Islet of Langerhans (tissue), 1 donor: ENCODE data around the gene KLF13.

ENCODE experiments used
- FAIRE-seq: peaks from one replicate; lab custom pipeline; 2011; peaks lifted over from hg19 to GRCh38; lab: Jason Lieb, UNC

The KLF13 gene

GRCh38 chr15:31333119-31333518 is 6.5 kb downstream of the KLF13 start:
- FAIRE-seq = no peak

GRCh38 chr15:31333820-31334219 is 7.2 kb downstream of the KLF13 start:
- FAIRE-seq = no peak

- no peak for FAIRE-seq
These were observed 9.5 kb downstream of the KLF13 start for GRCh38 chr15:31335989-31336592.

- FAIRE-seq = no peak
These were observed 10.1 kb downstream of the KLF13 start for GRCh38 chr15:31336593-31337295.

GRCh38 chr15:31337352-31338031 is 10.9 kb downstream of the KLF13 start:
- FAIRE-seq = no peak

- FAIRE-seq = no peak
These were observed 11.8 kb downstream of the KLF13 start for GRCh38 chr15:31338318-31338878.

GRCh38 chr15:31338879-31339557 is 12.4 kb downstream of the KLF13 start:
- peak; percentile 21 for FAIRE-seq

GRCh38 chr15:31339558-31339895 is 12.9 kb downstream of the KLF13 start:
- FAIRE-seq = no peak

- FAIRE-seq = no peak
These were observed 13.4 kb downstream of the KLF13 start for GRCh38 chr15:31340047-31340446.

- no peak for FAIRE-seq
These were observed 14.0 kb downstream of the KLF13 start for GRCh38 chr15:31340592-31340991.

- no peak for FAIRE-seq
These were observed 14.4 kb downstream of the KLF13 start for GRCh38 chr15:31341071-31341470.

- FAIRE-seq = no peak
These were observed 15.0 kb downstream of the KLF13 start for GRCh38 chr15:31341496-31342195.

- no peak for FAIRE-seq
These were observed 15.7 kb downstream of the KLF13 start for GRCh38 chr15:31342381-31342780.

GRCh38 chr15:31342781-31343626 is 16.4 kb downstream of the KLF13 start:
- no peak for FAIRE-seq

- no peak for FAIRE-seq
These were observed 17.2 kb downstream of the KLF13 start for GRCh38 chr15:31343831-31344230.

- FAIRE-seq = no peak
These were observed 17.6 kb downstream of the KLF13 start for GRCh38 chr15:31344266-31344665.

- no peak for FAIRE-seq
These were observed 18.4 kb downstream of the KLF13 start for GRCh38 chr15:31344823-31345605.

- no peak for FAIRE-seq
These were observed 19.2 kb downstream of the KLF13 start for GRCh38 chr15:31345606-31346366.

GRCh38 chr15:31346367-31347066 is 19.9 kb downstream of the KLF13 start:
- FAIRE-seq = no peak
